Activated T-helper 1 cell treated with anti-CD3 and anti-CD28 coated beads, Interleukin-12 subunit alpha, Interleukin-12 subunit beta, Interleukin-2, Interleukin-4 antibody, amounts not matched to agents 30 ng/mL and 10 ng/mL and 1 ng/mL, durations not matched to agents 14 hours and 24 hours and 36 hours (primary cell): ENCODE results near the gene LRRC7. TPM values are rescaled to one million over a fixed set of nuclear protein-coding genes. Genes with fewer than 3 reads are reported as not detected.

ENCODE experiments used
- DNase-seq: peaks from one replicate; pipeline ENCODE4 v3.0.0; 2021; ENCODE audit warnings: low spot score
- H3K27ac Mint-ChIP-seq: one replicate; pipeline ENCODE4 v1.8.0; 2021; ENCODE audit warnings: mild to moderate bottlenecking, mixed read lengths
- H3K27me3 Mint-ChIP-seq: one replicate; pipeline ENCODE4 v1.8.0; 2022; ENCODE audit warnings: mild to moderate bottlenecking, moderate library complexity, mixed read lengths; ENCODE audit not compliant: insufficient read depth
- H3K36me3 Mint-ChIP-seq: one replicate; pipeline ENCODE4 v1.8.0; 2021; ENCODE audit warnings: low read depth, mixed read lengths
- H3K4me1 Mint-ChIP-seq: one replicate; pipeline ENCODE4 v1.8.0; 2021; ENCODE audit warnings: low read depth, mixed read lengths
- H3K4me3 Mint-ChIP-seq: one replicate; pipeline ENCODE4 v1.8.0; 2021; ENCODE audit warnings: mild to moderate bottlenecking, moderate library complexity, mixed read lengths
- H3K9me3 Mint-ChIP-seq: one replicate; pipeline ENCODE4 v1.8.0; 2021; ENCODE audit warnings: mixed read lengths
- intact Hi-C: fragments of 100-400 bp; cut with micrococcal nuclease; formaldehyde crosslinking; loops from one replicate; pipeline ENCODE4 v1.15.1; 2024
- total RNA-seq: library from RNA; stranded (reverse); gene quantifications from 2 replicates; pipeline ENCODE4 v1.2.3, GENCODE V29; 2022

Gene LRRC7
- total RNA-seq, 1 donor from 2014 or later: not detected

DNA sequence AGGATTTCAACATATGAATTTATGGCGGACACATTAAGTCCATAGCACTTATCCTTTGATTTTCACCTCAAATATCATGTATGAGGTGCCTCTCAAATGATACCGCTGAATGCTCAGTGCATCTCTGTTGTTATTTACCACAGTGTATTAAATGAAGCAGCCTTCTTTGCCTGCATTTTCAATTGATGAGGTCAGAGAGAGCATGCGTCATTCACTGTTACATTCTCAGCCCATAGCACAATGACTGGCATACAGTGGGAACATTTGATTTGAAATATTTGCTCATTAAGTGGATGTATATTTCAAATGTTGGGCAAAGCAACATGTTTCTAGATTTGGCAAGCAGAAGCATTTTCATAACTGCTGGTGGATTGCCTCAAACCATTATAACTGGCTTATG lies 45.7 kb downstream of the LRRC7 start:
- DNase-seq: no peak
- Mint-ChIP-seq H3K36me3 (no peaks in the 10 kb centered on the region), H3K27me3 (no peaks in the 10 kb centered on the region), H3K9me3 (no peaks in the 10 kb centered on the region), H3K27ac (no peak overlapping the region), H3K4me1 (no peaks in the 10 kb centered on the region), H3K4me3 (no peak overlapping the region)
- intact Hi-C loops: no loop called here

- no peaks in the 10 kb centered on the region for H3K36me3 Mint-ChIP-seq
- H3K27me3 Mint-ChIP-seq: no peaks in the 10 kb centered on the region
- H3K4me3 Mint-ChIP-seq: no peak overlapping the region
- H3K27ac Mint-ChIP-seq: no peak overlapping the region
- no peaks in the 10 kb centered on the region for H3K9me3 Mint-ChIP-seq
- DNase-seq: no peak
- H3K4me1 Mint-ChIP-seq: no peaks in the 10 kb centered on the region
- intact Hi-C loops: no loop called here
Measured at GRCh38 chr1:69638673-69639072, 71.0 kb downstream of the LRRC7 start.

DNA sequence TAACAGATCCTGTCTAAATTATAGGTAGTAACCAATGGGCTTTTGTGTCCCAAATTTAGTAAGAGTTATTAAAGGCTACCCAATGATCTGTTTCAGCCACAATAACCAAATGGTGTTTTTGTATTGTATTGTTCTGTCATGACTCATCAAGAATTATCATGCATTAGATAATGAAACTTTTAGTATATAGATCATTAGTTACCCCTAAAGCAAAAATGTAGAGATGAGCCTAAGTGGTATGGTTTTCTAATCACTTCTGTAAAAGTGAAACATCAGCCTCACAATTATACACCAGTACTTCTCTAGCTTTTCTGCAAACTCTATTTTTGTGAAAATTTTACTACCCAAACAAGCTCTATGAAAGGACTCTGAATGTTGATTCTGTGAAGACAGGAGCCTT lies 71.4 kb downstream of the LRRC7 start:
- no peak overlapping the region for H3K4me3 Mint-ChIP-seq
- no peaks in the 10 kb centered on the region for H3K9me3 Mint-ChIP-seq
- no peak overlapping the region for H3K27ac Mint-ChIP-seq
- intact Hi-C loops: no loop called here
- H3K4me1 Mint-ChIP-seq: no peaks in the 10 kb centered on the region
- no peaks in the 10 kb centered on the region for H3K27me3 Mint-ChIP-seq
- no peaks in the 10 kb centered on the region for H3K36me3 Mint-ChIP-seq
- no peak for DNase-seq

DNA sequence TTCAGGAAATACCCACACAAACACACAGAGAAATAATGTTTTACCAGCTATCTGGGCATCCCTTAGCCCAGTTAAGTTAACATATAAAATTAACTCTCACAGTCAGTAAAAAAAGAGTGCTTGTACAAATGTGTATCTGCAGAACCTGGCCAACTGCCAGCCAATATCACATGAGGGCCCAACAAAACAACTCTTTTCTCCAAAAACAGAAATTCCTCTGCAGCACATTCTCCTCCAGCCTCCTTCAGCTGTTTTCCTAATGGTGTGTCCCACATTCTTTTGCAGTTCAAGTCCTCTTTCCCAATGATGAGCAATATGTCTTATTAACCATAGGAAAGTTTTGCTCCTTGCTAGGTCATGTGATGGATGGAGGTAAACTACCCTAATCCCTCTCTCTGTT lies 75.5 kb downstream of the LRRC7 start:
- H3K4me3 Mint-ChIP-seq: no peak overlapping the region
- H3K36me3 Mint-ChIP-seq: no peaks in the 10 kb centered on the region
- intact Hi-C loops: no loop called here
- no peaks in the 10 kb centered on the region for H3K27me3 Mint-ChIP-seq
- H3K27ac Mint-ChIP-seq: no peak overlapping the region
- no peaks in the 10 kb centered on the region for H3K4me1 Mint-ChIP-seq
- H3K9me3 Mint-ChIP-seq: no peaks in the 10 kb centered on the region
- DNase-seq: no peak

GRCh38 chr1:69645477-69645876 lies 77.8 kb downstream of the LRRC7 start:
- Mint-ChIP-seq H3K27me3 (no peaks in the 10 kb centered on the region), H3K4me3 (no peak overlapping the region), H3K36me3 (no peaks in the 10 kb centered on the region), H3K27ac (no peak overlapping the region), H3K9me3 (no peaks in the 10 kb centered on the region), H3K4me1 (no peaks in the 10 kb centered on the region)
- DNase-seq: no peak
- intact Hi-C loops: no loop called here

DNA sequence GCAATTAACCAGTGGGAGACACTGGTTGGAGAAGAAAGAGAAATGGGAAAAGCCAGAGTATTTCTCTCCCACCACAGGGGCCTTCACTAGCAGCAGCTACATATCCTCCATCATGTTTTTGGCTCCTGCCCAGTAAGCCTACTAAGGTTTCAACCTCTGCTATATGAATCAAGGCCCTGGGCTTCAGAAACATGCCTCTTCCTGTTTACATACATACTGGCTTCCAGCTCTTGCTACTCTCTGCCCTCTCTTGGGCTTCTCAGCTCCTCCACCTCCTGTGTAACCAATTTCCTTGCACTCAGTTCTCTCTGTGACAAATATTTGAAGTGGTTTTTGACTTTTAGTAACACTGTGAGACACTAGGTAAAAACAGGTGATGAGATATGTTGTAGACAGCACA lies 80.8 kb downstream of the LRRC7 start:
- H3K27ac Mint-ChIP-seq: no peak overlapping the region
- no peak overlapping the region for H3K4me3 Mint-ChIP-seq
- intact Hi-C loops: no loop called here
- peak; percentile 2 for DNase-seq
- H3K4me1 Mint-ChIP-seq: no peaks in the 10 kb centered on the region
- no peaks in the 10 kb centered on the region for H3K27me3 Mint-ChIP-seq
- H3K36me3 Mint-ChIP-seq: no peaks in the 10 kb centered on the region
- no peaks in the 10 kb centered on the region for H3K9me3 Mint-ChIP-seq

DNA sequence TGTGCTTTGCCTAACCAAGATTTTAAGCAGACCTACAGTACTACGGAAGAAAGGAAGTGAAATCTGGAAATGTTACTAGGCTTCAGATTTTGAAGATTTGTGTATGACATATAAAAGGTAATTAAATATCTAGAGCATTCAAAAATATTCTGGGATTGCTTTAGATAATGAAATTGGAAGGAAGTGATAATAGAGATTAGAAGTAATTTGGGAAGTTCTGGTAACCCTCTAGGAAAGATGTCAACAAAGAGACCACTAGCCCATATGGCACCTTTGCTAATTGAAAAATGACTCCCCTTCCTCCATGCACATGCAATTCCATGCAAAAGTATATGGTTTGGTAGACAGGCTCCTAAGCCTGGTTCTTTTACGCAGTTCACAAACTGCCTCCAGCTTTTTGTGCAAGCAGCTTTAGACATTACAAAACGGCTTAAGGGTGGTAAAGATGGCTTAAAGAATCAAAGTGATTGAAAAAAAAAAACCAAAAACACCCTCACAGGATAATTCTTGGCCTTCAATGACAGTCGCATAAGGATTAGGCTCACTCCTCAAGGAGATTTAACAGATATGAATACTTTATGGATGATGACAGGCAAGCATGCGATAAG lies 81.8 kb downstream of the LRRC7 start:
- no peak overlapping the region for H3K4me3 Mint-ChIP-seq
- intact Hi-C loops: no loop called here
- no peaks in the 10 kb centered on the region for H3K27me3 Mint-ChIP-seq
- H3K9me3 Mint-ChIP-seq: no peaks in the 10 kb centered on the region
- DNase-seq: no peak
- H3K36me3 Mint-ChIP-seq: no peaks in the 10 kb centered on the region
- H3K4me1 Mint-ChIP-seq: no peaks in the 10 kb centered on the region
- no peak overlapping the region for H3K27ac Mint-ChIP-seq

GRCh38 chr1:69650779-69651178 lies 83.1 kb downstream of the LRRC7 start:
- Mint-ChIP-seq H3K9me3 (no peaks in the 10 kb centered on the region), H3K36me3 (no peaks in the 10 kb centered on the region), H3K27ac (no peak overlapping the region), H3K4me1 (no peaks in the 10 kb centered on the region), H3K27me3 (no peaks in the 10 kb centered on the region), H3K4me3 (no peak overlapping the region)
- intact Hi-C loops: no loop called here
- no peak for DNase-seq

DNA sequence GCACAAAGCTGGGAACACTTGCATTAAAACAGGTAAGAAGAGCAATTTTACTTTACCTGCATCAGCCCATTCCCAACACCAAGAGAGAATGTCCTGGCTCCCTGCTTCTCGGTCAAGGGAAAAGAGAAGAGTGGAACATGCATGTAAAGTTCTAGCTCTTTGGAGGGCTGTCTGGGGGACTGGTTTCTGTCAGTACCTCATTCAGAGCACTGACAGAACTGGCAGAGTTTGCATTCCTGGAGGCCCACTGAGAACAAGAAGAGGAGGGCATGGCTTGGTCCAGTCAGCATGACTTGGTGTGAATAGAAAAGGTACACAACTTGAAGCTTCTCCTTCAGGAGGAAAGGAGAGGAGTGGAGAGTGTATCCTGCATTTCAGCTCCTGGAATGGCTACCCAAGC lies 83.9 kb downstream of the LRRC7 start:
- Mint-ChIP-seq H3K36me3 (no peaks in the 10 kb centered on the region), H3K27ac (no peak overlapping the region), H3K9me3 (no peaks in the 10 kb centered on the region), H3K4me3 (no peak overlapping the region), H3K27me3 (no peaks in the 10 kb centered on the region), H3K4me1 (no peaks in the 10 kb centered on the region)
- no peak for DNase-seq
- intact Hi-C loops: no loop called here

- no peak overlapping the region for H3K27ac Mint-ChIP-seq
- intact Hi-C loops: no loop called here
Measured at GRCh38 chr1:69657971-69658370, 90.2 kb downstream of the LRRC7 start.

GRCh38 chr1:69661686-69662085 lies 94.0 kb downstream of the LRRC7 start:
- H3K27ac Mint-ChIP-seq: no peak overlapping the region
- no peak for DNase-seq
- no peaks in the 10 kb centered on the region for H3K36me3 Mint-ChIP-seq
- peaks cover 6% of the 10 kb centered on the region for H3K9me3 Mint-ChIP-seq
- H3K27me3 Mint-ChIP-seq: no peaks in the 10 kb centered on the region
- peaks cover 10% of the 10 kb centered on the region for H3K4me1 Mint-ChIP-seq
- intact Hi-C loops: no loop called here
- no peak overlapping the region for H3K4me3 Mint-ChIP-seq

More at GRCh38 chr1:69657971-69658370, 90.2 kb downstream of the LRRC7 start:
- no peaks in the 10 kb centered on the region for H3K27me3 Mint-ChIP-seq
- H3K36me3 Mint-ChIP-seq: no peaks in the 10 kb centered on the region
- DNase-seq: no peak
- H3K9me3 Mint-ChIP-seq: no peaks in the 10 kb centered on the region
- H3K4me3 Mint-ChIP-seq: no peak overlapping the region
- peaks cover 10% of the 10 kb centered on the region for H3K4me1 Mint-ChIP-seq

DNA sequence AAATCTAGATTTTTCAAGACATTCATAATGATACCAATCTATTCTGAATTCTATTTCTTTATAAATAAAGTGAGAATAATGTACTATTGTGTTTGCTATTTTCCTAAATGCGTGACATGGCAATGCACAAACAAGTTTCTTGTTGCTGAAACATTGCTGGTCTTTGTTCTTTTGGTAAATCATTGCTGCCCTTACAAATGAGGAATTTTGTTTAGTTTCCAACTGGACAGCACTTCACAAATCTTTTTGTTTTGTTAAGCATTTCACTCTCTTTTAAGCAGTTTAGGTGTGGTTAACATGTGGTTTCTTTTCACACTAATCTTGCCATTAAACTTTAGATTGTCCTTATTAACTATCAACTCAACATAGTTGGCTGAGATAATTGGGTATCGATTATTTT lies 94.6 kb downstream of the LRRC7 start:
- no peak overlapping the region for H3K27ac Mint-ChIP-seq
- intact Hi-C loops: no loop called here
- no peak for DNase-seq
- H3K9me3 Mint-ChIP-seq: peaks cover 7% of the 10 kb centered on the region
- H3K27me3 Mint-ChIP-seq: no peaks in the 10 kb centered on the region
- no peaks in the 10 kb centered on the region for H3K36me3 Mint-ChIP-seq
- peaks cover 10% of the 10 kb centered on the region for H3K4me1 Mint-ChIP-seq
- H3K4me3 Mint-ChIP-seq: no peak overlapping the region

DNA sequence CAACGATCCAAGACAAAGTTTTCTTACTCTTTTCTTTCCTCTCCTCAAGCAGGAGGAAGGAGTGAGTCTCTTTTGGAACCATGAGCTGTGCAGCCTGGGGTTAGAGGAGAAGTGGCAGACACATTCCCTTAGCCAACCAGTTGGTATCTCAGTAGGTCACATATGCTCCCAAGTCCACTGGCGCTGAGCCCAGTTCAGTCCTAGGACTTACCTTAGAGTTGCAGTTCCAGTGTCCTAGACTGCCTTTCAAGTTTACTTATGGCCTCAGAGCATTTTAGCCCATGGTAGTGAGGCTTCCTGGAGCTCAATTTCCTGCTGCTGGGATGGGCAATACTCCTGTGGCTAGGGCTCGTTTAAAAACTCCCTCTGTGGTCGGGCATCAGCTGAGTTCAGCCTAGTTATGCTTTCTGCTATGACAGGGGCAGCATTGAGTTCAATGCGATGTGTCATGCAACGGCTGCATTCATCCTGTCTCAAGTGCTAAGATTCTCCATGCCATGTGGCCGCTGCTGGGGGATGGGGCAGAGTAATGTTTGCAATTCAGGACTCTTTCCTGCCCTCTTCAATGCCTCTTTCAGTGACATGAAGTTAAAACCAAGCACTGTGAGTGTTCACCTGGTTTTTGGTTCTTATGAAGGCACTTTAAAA lies 103.8 kb downstream of the LRRC7 start:
- H3K4me3 Mint-ChIP-seq: no peak overlapping the region

DNA sequence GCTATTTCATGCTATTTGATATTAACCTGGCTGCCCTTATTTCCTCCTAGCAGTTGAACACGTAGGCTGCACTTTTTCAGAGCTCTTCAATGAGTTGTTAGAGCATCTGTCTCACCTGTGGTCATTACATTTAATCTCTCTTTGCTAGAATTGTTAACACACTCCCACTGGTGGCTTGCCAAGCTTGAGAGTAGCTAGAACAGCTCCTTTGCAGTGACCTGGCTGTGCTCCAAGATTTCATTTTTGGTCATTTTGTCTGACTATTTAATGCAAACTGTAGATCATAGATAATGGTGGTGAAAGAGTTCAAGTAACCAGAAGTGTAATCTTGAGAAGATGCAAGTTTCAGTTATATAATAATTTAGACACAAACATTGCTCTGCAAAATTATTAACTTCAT lies 105.6 kb downstream of the LRRC7 start:
- no peaks in the 10 kb centered on the region for H3K27me3 Mint-ChIP-seq
- no peaks in the 10 kb centered on the region for H3K36me3 Mint-ChIP-seq
- H3K9me3 Mint-ChIP-seq: no peaks in the 10 kb centered on the region

More for the DNA sequence above, 103.8 kb downstream of the LRRC7 start:
- peaks cover 7% of the 10 kb centered on the region for H3K9me3 Mint-ChIP-seq
- H3K27me3 Mint-ChIP-seq: no peaks in the 10 kb centered on the region
- no peaks in the 10 kb centered on the region for H3K4me1 Mint-ChIP-seq
- H3K27ac Mint-ChIP-seq: no peak overlapping the region
- H3K36me3 Mint-ChIP-seq: no peaks in the 10 kb centered on the region
- DNase-seq: no peak
- intact Hi-C loops: no loop called here

More for the DNA sequence above, 105.6 kb downstream of the LRRC7 start:
- no peak for DNase-seq
- Mint-ChIP-seq H3K4me3 (no peak overlapping the region), H3K4me1 (no peaks in the 10 kb centered on the region), H3K27ac (no peak overlapping the region)
- intact Hi-C loops: no loop called here
